Airway epithelial cell (primary cell): ENCODE measurements around the gene ERVK3-1. TPM values are rescaled to one million over a fixed set of nuclear protein-coding genes. Genes with fewer than 3 reads are reported as not detected.

ENCODE experiments used
- total RNA-seq: library from RNA; depleted of rRNA; stranded (reverse); fragments of >200 nt; gene quantifications from 2 replicates; pipeline ENCODE4 v1.2.3, GENCODE V29; 2015

The ERVK3-1 gene, protein sequence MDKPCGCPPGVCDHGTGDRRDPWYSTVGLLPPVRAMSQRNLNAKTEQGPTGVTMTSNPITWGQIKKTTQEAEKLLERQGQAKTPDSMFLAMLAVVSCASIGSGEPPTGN
- 17.9 and 30.4 TPM in 2 replicates for total RNA-seq

DNA sequence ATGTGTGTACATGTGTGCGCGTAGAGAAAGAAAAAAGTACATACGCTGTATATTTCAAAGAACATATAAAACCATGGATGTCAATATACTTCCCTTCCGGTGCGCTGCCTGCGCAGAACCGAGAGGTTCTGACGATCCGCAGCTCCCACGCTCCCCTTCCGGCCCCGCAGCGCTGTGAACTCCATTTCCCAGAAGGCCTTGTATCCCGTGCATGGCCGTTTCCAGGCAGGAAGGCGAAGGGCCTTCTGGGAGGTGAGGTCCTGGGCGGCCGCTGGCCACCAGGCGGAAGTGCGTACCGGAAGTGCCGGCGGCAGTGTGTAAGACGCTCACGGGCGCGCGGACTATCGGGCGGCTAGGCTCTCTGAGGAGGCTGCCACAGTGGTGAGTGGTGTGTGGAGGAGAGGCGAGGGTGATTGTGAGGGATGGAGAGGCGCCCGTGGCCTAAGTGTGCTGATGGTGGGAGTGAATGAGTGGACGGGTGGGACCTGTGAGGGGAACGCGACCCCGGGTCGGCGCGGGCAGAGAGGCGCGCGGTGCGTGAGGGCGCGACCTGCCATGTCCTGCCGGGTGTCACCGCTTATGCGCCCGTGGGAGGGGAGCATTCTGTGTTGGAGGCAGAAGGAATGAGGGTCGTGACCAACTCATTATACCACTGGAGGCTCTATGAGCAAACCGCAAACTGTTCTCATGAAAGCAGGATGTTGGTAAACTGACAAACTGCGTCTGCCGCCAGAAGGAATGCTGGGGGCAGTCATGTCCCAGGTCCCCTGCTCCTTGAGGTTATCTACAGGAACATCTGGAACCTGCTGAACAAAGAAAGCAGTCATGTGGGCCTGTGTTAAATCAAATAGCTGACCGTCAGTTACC lies at the start of gene ERVK3-1:
ERVK3-1 (plus strand) TSS at position 313 of the 867 bp plus-strand sequence. CDS start 6,792 bp downstream, outside the sequence.

DNA sequence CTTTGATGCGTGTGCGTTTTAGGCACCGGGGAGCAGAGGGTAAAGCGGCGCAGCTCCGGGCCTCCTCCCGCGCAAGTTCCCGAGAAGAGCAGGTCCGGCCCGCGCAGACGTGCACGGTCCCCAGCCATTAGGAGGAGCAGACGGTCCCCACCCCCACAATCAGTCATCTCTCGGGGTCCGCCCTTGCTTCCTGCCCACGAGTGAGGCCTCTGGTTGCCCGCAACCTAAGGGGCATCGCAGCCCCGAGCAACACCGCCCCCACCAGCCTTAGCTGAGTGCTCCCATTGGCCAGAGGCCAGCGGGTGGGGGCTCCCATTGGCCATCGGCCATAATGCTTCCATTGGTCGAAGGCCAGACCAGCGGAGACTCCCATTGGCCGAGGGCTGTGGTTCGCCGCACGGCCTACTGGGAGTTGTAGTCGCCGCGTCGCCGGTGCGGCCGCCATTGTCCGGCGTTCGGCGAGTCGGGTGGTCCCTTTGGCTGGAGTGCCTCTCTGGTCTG lies 26.6 kb upstream of the ERVK3-1 start, which contains the start of gene ZNF8:
ZNF8 (plus strand) TSS at position 415 of the 501 bp plus-strand sequence. CDS start 127 bp downstream, outside the sequence.

GRCh38 chr19:58326914-58327726 lies 21.9 kb downstream of the ERVK3-1 start, which contains the start of gene ZSCAN22:
TSS of gene ZSCAN22 (plus strand) at chr19:58326994. CDS start at chr19:58334803, 7,809 bp downstream.

DNA sequence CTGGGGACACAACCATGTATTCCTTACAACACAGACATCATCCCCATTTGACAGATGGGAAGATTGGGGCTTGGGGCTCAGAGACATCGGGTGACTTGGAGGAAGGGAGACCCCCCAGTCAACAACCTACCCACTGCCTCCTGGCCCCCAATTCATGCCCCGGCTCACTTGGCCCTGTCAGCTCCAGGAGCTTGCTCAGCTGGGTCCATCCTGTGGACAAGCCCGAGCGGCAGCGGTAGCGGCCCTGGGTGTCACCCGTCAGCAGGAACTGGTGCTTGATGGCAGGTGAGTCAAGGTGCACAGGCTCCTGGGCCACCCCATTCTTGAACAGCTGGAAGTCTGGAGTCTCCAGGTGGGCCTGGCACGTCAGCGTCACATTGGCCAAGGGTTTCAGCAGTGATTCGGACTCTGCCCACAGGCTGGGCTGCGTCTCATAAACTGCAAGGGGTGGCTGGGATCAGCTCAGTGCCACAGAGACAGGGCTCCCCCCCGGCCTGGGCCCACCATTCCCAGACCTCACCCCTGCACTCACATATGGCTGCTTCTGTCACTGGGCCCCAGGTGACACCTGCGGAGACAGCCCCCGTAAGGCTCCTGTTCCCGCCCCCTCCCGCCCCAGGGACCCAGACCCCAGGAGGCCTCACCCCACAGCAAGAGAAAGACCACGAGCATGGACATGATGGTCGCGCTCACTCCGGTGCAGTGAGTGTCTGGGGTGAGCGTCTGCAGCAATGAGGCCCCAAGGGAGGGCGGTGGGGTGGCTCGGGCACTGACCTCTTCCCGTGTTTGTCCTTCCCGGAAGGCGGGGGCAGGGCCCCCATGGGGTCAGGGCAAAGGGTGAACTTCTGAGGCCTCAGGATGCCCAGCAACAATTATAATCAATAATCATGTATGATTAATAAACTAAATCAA lies 47.8 kb downstream of the ERVK3-1 start, which contains the start of gene A1BG:
A1BG (minus strand) TSS at position 733 of the 912 bp plus-strand sequence; CDS start at position 678, 55 bp downstream.

GRCh38 chr19:58362272-58362994 lies 57.3 kb downstream of the ERVK3-1 start, which contains the start of gene ZNF497:
TSS of gene ZNF497 (minus strand) at chr19:58362751. CDS start at chr19:58357635, 5,116 bp downstream.

Other genes starting within 250 kb of the ERVK3-1 start
- gene ZNF135, start 246.1 kb upstream of the ERVK3-1 start, total RNA-seq = 0.92 and 1.0 TPM in 2 replicates
- 28.3 and 35.5 TPM in 2 replicates for gene ZSCAN18, start 207.1 kb upstream of the ERVK3-1 start, total RNA-seq
- 5.2 and 5.3 TPM in 2 replicates for gene ZNF329, start 154.6 kb upstream of the ERVK3-1 start, total RNA-seq
- gene ZNF274, start 122.3 kb upstream of the ERVK3-1 start, total RNA-seq = 16.3 and 23.1 TPM in 2 replicates
- gene ZNF544, start 76.5 kb upstream of the ERVK3-1 start, total RNA-seq = 40.3 and 54.7 TPM in 2 replicates
- gene ZNF8, start 26.4 kb upstream of the ERVK3-1 start, total RNA-seq = 3.3 and 5.2 TPM in 2 replicates
- 1.9 and 2.3 TPM in 2 replicates for gene ZSCAN22, start 21.6 kb downstream of the ERVK3-1 start, total RNA-seq
- 10.2 and 28.2 TPM in 2 replicates for gene A1BG, start 48.1 kb downstream of the ERVK3-1 start, total RNA-seq
- 0.65 and 0.78 TPM in 2 replicates for gene ZNF497, start 57.4 kb downstream of the ERVK3-1 start, total RNA-seq
- 2.9 and 3.1 TPM in 2 replicates for gene ZNF837, start 75.7 kb downstream of the ERVK3-1 start, total RNA-seq
- gene RPS5, start 81.9 kb downstream of the ERVK3-1 start, total RNA-seq = 2,475 and 2,576 TPM in 2 replicates
- 3.8 and 4.2 TPM in 2 replicates for gene RNF225, start 90.3 kb downstream of the ERVK3-1 start, total RNA-seq
- 7.0 and 13.4 TPM in 2 replicates for gene ZNF584, start 103.3 kb downstream of the ERVK3-1 start, total RNA-seq
- 2.8 and 3.3 TPM in 2 replicates for gene ZNF132, start 134.8 kb downstream of the ERVK3-1 start, total RNA-seq
- 5.4 and 9.4 TPM in 2 replicates for gene ZNF324B, start 146.2 kb downstream of the ERVK3-1 start, total RNA-seq
- 15.4 and 16.2 TPM in 2 replicates for gene ZNF324, start 161.7 kb downstream of the ERVK3-1 start, total RNA-seq
- 9.1 and 12.2 TPM in 2 replicates for gene ZNF446, start 171.0 kb downstream of the ERVK3-1 start, total RNA-seq
- 22.4 and 26.7 TPM in 2 replicates for gene SLC27A5, start 206.6 kb downstream of the ERVK3-1 start, total RNA-seq
- gene ZBTB45, start 214.4 kb downstream of the ERVK3-1 start, total RNA-seq = 16.3 and 20.7 TPM in 2 replicates
- 425 and 465 TPM in 2 replicates for gene TRIM28, start 238.7 kb downstream of the ERVK3-1 start, total RNA-seq
- 132 and 155 TPM in 2 replicates for gene CHMP2A, start 249.7 kb downstream of the ERVK3-1 start, total RNA-seq